Spinal cord (tissue), 10 donors: Measurements from ENCODE around the gene GOLGA6A. TPM values are rescaled to one million over a fixed set of nuclear protein-coding genes. Genes with fewer than 3 reads are reported as not detected.
A peak's percentile ranks its signal among the peaks of the same experiment; 100 is the strongest.

Source experiments
- DNase-seq, 6 donors: peaks; one replicate each; pipeline versions ENCODE4 v3.0.0 to v3.0.0-alpha.2; 2013 to 2015; ENCODE audit warnings: low spot score in 6 of 6, low read depth in 4 of 6
- H3K27ac ChIP-seq: one replicate; pipeline ENCODE4 v1.5.1; 2013; ENCODE audit warnings: low read depth, low read length, control low read depth
- H3K27me3 ChIP-seq: one replicate; pipeline ENCODE4 v1.6.1; 2013; ENCODE audit warnings: low read length; ENCODE audit not compliant: control insufficient read depth, insufficient read depth
- H3K36me3 ChIP-seq: one replicate; pipeline ENCODE4 v1.6.1; 2013; ENCODE audit warnings: low read length; ENCODE audit not compliant: control insufficient read depth, insufficient read depth
- H3K4me1 ChIP-seq: one replicate; pipeline ENCODE4 v1.6.1; 2013; ENCODE audit warnings: low read length; ENCODE audit not compliant: control insufficient read depth, insufficient read depth
- H3K4me3 ChIP-seq: one replicate; pipeline ENCODE4 v1.5.1; 2013; ENCODE audit warnings: low read depth, low read length, control low read depth
- H3K9me3 ChIP-seq: one replicate; pipeline ENCODE4 v1.6.1; 2013; ENCODE audit warnings: low read length; ENCODE audit not compliant: control insufficient read depth, insufficient read depth
- WGBS: methylation state at CpG from one replicate; pipeline ENCODE4 v1.1.5; 2013; ENCODE audit warnings: missing lambda C conversion rate; ENCODE audit not compliant: insufficient coverage; 5-methylcytosine and 5-hydroxymethylcytosine counted together
- polyA plus RNA-seq, 2 donors: library from polyadenylated mRNA; unstranded; fragments of 120-200 nt; gene quantifications; one replicate each; pipeline ENCODE4 v1.2.1, GENCODE V29; 2013; ENCODE audit not compliant: insufficient read length in 2 of 2
- total RNA-seq, 2 donors: library from RNA; depleted of rRNA in 1 of 2; stranded (reverse); fragments of 120-200 nt in 1 of 2; fragments of >200 nt in 1 of 2; gene quantifications; one replicate each; pipeline versions ENCODE4 v1.2.3 to v1.2.4, GENCODE V29; 2013 to 2014
- donor health status: healthy.

GOLGA6A gene
- total and polyA plus RNA-seq, 4 donors = 0.21 to 0.59 (median 0.28) TPM; not detected in 1

DNA sequence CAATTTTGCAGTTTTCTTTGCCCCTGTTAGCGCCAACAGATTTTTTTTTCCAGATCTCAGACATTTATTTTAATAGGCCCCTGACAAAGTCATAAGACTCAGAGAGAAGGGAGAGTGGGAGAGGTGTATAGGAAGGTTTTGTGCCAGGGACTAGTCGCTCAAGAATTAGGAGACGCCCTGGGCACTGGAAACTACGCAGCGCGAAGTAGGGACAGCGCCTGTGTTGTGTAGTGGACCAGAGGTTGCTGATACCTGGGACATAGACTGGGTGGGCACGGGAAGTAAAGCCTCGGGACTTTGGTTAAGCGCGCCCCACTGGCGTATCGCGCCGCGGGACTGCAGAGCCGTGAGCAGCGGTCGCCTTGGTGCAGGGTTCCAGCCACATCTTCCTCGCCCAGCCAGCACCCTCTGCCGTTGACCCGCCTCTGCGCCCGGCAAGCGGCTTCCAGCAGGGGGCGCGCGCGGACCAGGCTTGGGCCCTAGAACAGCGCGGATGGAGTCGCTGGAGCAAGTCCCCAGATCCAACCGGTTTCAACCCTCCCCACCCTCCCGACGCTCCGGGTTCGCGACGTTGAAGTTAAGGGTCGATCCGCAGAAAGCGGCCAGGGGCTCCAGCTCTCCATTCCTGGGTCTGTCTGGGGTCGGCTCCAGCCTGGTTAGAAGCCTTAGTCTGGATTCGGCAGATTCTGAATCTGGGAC is 45.1 kb upstream of the GOLGA6A start:
- peaks cover 62% of the 10 kb centered on the region for H3K27me3 ChIP-seq
- peak overlapping the region; percentile 80 for H3K27ac ChIP-seq
- H3K4me1 ChIP-seq = peaks cover 53% of the 10 kb centered on the region
- DNase-seq = peak in 5 of 6 donors; percentile 66 to 96 (median 83)
- no peaks in the 10 kb centered on the region for H3K36me3 ChIP-seq
- H3K9me3 ChIP-seq = no peaks in the 10 kb centered on the region
- 8% methylated on average over 42 of the region's 44 CpGs for WGBS
- peak overlapping the region; percentile 45 for H3K4me3 ChIP-seq

- no peak for DNase-seq
- no peak overlapping the region for H3K4me3 ChIP-seq
- H3K27me3 ChIP-seq = peaks cover 45% of the 10 kb centered on the region
- 73% methylated on average over 2 of the region's 7 CpGs for WGBS
- H3K27ac ChIP-seq = no peak overlapping the region
- H3K9me3 ChIP-seq = no peaks in the 10 kb centered on the region
- peaks cover 33% of the 10 kb centered on the region for H3K4me1 ChIP-seq
- H3K36me3 ChIP-seq = no peaks in the 10 kb centered on the region
Observed at GRCh38 chr15:74124759-74125158, 42.4 kb upstream of the GOLGA6A start.

- Histone ChIP-seq H3K4me3 (no peak overlapping the region), H3K4me1 (peaks cover 27% of the 10 kb centered on the region), H3K9me3 (no peaks in the 10 kb centered on the region), H3K27me3 (peaks cover 39% of the 10 kb centered on the region), H3K27ac (no peak overlapping the region), H3K36me3 (no peaks in the 10 kb centered on the region)
- WGBS = 83% methylated on average over 3 of the region's 3 CpGs
- no peak for DNase-seq
Observed at GRCh38 chr15:74124196-74124595, 41.8 kb upstream of the GOLGA6A start.

DNA sequence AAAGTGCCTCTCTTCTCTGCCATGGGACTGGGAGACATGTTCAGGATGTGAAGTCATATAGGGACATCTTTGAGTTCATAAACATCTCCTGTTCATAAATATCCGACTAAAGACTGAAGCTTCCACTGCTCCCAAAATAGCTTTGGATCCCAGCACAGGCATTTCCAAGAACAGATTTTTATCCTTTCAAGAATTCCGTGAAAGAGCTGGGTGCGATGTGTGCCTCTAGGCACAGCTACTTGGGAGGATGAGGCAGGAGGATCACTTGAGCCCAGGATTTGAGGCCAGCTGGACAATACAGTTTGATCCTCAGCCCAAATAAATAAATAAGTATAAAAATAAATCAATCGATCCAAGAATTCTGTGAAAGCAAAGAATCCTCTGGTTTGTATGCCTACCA is 41.3 kb upstream of the GOLGA6A start:
- 100% methylated on average over 1 of the region's 4 CpGs for WGBS
- Histone ChIP-seq H3K36me3 (no peaks in the 10 kb centered on the region), H3K27ac (no peak overlapping the region), H3K4me3 (no peak overlapping the region), H3K4me1 (peaks cover 22% of the 10 kb centered on the region), H3K9me3 (no peaks in the 10 kb centered on the region), H3K27me3 (peaks cover 34% of the 10 kb centered on the region)
- DNase-seq = peak in 1 of 6 donors; percentile 78

DNA sequence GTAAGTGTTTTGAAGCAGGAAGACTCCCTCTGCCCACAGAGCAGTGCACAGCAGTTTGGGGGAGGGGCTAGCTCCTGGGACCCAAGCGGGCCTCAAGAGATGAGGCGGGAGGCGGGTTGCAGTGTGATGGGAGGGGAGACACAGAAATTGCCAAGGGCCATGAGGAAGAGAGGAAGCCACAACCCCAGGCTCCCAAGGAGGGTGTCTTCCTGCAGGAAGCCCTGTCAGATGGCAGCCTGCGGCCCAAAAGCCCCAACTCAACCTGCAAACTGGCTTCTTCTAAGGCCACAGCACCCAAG is 40.7 kb upstream of the GOLGA6A start:
- Histone ChIP-seq H3K4me1 (peaks cover 16% of the 10 kb centered on the region), H3K36me3 (no peaks in the 10 kb centered on the region), H3K27ac (no peak overlapping the region), H3K4me3 (no peak overlapping the region), H3K27me3 (peaks cover 28% of the 10 kb centered on the region), H3K9me3 (no peaks in the 10 kb centered on the region)
- WGBS = 38% methylated on average over 3 of the region's 4 CpGs
- DNase-seq = no peak

DNA sequence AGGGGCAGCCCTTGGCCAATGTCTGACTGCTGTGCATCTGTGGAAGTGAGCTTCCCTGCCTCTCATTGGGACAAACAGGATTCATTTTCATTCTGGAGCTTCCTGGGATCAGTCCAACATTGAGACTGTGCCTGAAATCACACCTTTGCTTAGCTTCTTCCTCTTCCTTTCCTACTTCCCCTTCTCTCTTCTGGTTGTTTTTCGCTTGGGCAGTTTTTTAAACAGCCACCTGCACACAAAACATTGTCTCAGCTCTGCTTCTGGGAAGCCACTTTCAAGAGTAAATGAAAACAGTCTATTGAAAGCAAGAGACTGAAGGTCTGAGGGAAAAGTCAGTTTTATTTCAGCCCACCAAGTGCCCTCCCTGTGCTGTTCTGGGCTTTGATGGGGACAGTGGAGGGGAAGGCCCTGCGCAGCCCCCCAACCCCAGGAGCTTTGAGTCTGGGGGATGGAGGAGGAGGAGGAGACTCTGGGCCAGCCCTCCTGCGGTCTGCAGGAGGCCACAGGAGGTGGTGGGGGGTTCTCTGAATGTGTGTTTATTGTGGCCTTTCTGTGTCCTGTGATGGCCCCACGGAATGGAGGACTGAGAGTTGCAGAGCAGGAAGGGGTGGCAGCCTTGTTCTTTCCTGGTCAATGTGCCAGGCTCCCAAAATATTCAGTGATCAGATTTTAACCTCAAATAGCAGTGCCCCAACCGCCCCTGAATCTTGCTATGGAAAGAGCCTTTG is 40.2 kb upstream of the GOLGA6A start:
- H3K9me3 ChIP-seq = no peaks in the 10 kb centered on the region
- no peaks in the 10 kb centered on the region for H3K36me3 ChIP-seq
- DNase-seq = no peak
- no peak overlapping the region for H3K27ac ChIP-seq
- 44% methylated on average over 3 of the region's 5 CpGs for WGBS
- peaks cover 23% of the 10 kb centered on the region for H3K27me3 ChIP-seq
- H3K4me3 ChIP-seq = no peak overlapping the region
- peaks cover 11% of the 10 kb centered on the region for H3K4me1 ChIP-seq

- H3K4me3 ChIP-seq = no peak overlapping the region
- H3K27me3 ChIP-seq = peaks cover 16% of the 10 kb centered on the region
- no peak overlapping the region for H3K27ac ChIP-seq
- H3K9me3 ChIP-seq = no peaks in the 10 kb centered on the region
- 82% methylated on average over 3 of the region's 6 CpGs for WGBS
- no peak for DNase-seq
- peaks cover 6% of the 10 kb centered on the region for H3K4me1 ChIP-seq
- no peaks in the 10 kb centered on the region for H3K36me3 ChIP-seq
Observed at GRCh38 chr15:74121858-74122257, 39.5 kb upstream of the GOLGA6A start.

DNA sequence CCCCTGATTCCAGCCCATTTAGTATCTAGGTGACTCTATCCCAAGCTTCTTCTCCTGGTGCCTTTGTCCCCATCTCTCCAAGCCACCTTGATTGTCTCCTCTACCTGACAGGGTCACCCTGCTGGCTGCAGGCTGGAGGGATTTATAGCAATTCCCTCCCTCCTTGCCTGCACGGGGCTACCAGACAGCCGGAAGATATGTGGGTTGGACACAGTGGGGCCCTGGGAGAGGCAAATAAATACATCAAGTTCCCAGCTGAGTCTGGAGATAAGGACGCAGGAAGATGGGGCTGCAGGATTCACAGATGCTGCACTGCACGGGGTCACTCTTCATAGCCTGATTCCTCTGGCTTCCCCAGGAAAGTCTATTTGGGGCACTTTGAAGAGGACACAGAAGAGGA is 38.7 kb upstream of the GOLGA6A start:
- Histone ChIP-seq H3K36me3 (no peaks in the 10 kb centered on the region), H3K4me3 (no peak overlapping the region), H3K27ac (no peak overlapping the region), H3K9me3 (no peaks in the 10 kb centered on the region), H3K4me1 (peaks cover 6% of the 10 kb centered on the region), H3K27me3 (peaks cover 12% of the 10 kb centered on the region)
- WGBS = 19% methylated on average over 4 of the region's 4 CpGs
- no peak for DNase-seq

DNA sequence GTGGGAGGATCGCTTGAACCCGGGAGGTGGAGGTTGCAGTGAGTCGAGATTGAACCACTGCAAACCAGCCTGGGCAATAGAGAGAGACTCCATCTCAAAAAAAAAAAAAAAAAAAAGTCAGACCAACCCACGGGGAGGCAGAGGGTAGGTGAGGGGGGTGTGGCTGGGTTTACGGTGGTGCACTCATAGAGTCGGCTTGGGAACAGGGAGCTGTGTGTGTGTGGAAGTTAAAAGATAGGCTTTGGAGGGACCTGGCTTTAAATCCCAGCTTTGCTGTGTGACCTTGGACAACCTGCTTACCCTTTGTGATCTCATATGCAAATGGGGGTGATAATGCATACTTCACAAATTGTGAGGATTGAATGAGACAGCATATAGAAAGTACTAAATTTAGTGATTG is 38.1 kb upstream of the GOLGA6A start:
- 79% methylated on average over 5 of the region's 6 CpGs for WGBS
- H3K9me3 ChIP-seq = no peaks in the 10 kb centered on the region
- H3K27me3 ChIP-seq = peaks cover 10% of the 10 kb centered on the region
- H3K36me3 ChIP-seq = no peaks in the 10 kb centered on the region
- peaks cover 6% of the 10 kb centered on the region for H3K4me1 ChIP-seq
- H3K27ac ChIP-seq = no peak overlapping the region
- H3K4me3 ChIP-seq = no peak overlapping the region
- no peak for DNase-seq

- Histone ChIP-seq H3K27me3 (no peaks in the 10 kb centered on the region), H3K4me1 (no peaks in the 10 kb centered on the region), H3K27ac (no peak overlapping the region), H3K9me3 (no peaks in the 10 kb centered on the region), H3K4me3 (no peak overlapping the region), H3K36me3 (no peaks in the 10 kb centered on the region)
- DNase-seq = no peak
- 95% methylated on average over 2 of the region's 7 CpGs for WGBS
Observed at GRCh38 chr15:74109713-74110112, 27.4 kb upstream of the GOLGA6A start.
